ENCODE results near the gene RIMBP3C.
"Not testable (repeated sequence)": the region's sequence is repeated elsewhere in the genome, so short reads cannot be mapped to it uniquely, and the experiment has no call there.

- TF ChIP-seq CTCF (conservative IDR thresholded peaks at IDR 0.05; ENCODE audit: low read depth, low read length); EZH2 (IDR thresholded peaks at IDR 0.05; ENCODE audit: borderline replicate concordance, low read depth, low read length, poor library complexity, severe bottlenecking): not testable (repeated sequence)
Observed at GRCh38 chr22:21510397-21510796, 40.9 kb downstream of the RIMBP3C start.
